ENCODE results near the gene CGB1.

DNA sequence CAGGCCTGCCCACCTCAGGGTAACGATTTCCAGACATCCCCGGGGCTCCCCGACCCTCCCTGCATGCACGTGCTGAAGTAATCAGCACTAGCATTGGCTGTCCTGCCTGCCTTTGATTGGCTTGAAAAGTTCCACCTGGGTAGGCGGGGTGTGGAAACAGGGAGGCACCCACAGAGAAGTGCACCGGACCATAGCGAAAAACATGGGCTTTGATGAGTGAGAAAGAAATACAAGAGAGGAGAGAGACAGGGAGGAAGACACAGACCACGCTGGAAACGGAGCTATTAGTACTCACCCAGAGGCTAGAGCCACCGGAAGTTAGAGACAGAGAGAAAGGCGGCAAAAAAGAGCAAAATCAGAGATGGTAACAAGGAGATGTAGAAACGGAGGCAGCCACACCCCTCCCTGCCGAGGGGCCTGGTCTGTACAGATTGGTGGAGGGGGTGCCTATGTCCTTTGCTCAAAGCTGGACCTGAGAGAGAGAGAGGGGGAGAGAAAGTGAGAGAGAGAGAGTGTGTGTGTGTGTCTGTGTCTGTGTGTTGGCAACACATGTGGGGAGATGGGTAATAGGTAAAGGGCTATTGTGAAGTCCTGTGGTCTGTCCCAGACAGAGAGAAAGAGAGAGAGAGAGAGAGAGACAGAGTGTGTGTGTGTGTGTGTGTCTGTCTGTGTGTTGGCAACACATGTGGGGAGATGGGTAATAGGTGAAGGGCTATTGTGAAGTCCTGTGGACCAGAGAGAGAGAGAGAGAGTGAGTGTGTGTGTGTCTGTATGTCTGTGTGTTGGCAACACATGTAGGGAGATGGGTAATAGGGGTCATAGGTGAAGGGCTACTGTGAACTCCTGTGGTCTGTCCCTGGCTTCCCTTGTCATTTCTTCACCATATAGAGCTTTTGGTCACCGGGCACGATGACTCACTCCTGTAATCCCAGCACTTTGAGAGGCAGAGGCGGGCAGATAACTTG is 15.5 kb downstream of the CGB1 start:
- TF ChIP-seq, protein P1, sequence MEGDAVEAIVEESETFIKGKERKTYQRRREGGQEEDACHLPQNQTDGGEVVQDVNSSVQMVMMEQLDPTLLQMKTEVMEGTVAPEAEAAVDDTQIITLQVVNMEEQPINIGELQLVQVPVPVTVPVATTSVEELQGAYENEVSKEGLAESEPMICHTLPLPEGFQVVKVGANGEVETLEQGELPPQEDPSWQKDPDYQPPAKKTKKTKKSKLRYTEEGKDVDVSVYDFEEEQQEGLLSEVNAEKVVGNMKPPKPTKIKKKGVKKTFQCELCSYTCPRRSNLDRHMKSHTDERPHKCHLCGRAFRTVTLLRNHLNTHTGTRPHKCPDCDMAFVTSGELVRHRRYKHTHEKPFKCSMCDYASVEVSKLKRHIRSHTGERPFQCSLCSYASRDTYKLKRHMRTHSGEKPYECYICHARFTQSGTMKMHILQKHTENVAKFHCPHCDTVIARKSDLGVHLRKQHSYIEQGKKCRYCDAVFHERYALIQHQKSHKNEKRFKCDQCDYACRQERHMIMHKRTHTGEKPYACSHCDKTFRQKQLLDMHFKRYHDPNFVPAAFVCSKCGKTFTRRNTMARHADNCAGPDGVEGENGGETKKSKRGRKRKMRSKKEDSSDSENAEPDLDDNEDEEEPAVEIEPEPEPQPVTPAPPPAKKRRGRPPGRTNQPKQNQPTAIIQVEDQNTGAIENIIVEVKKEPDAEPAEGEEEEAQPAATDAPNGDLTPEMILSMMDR (IDR thresholded peaks at IDR 0.05) = no peak
- TF ChIP-seq POLR2A (IDR thresholded peaks at IDR 0.05) = no peak

Measured in prostate gland (tissue), 2 donors.